HEK293 (cell line): Measurements from ENCODE around the gene RSU1.

Source experiments
- CTCF ChIA-PET: fragments of 350-600 bp; formaldehyde crosslinking; extraction: SDS; loops from one replicate; lab custom pipeline; 2021; ENCODE audit warnings: antibody characterized with exemption; lab: Yijun Ruan, JAX
- POLR2A ChIA-PET: fragments of 300-600 bp; formaldehyde crosslinking; extraction: SDS; loops from one replicate; lab custom pipeline; 2020; ENCODE audit warnings: antibody characterized with exemption, inconsistent platforms; lab: Yijun Ruan, JAX
- H3K27ac ChIP-seq: fragments of 200-500 bp; sonication (Bioruptor generic); 2 replicates; pipeline ENCODE4 v1.5.1; 2014; ENCODE audit warnings: low read depth, low read length, control low read depth, inconsistent platforms; ENCODE audit errors: extremely low read depth
- H3K36me3 ChIP-seq, 2 experiments: fragments of 200-500 bp in 1 of 2; sonication (Bioruptor generic) in 1 of 2; 1 replicate in 1 of 2; 2 replicates in 1 of 2; pipeline ENCODE4 v1.5.1; 2014 to 2017; ENCODE audit warnings: inconsistent platforms in 2 of 2, low read length in 2 of 2; ENCODE audit not compliant: control insufficient read depth in 2 of 2, insufficient read depth in 1 of 2
- H3K4me1 ChIP-seq: fragments of 200-500 bp; sonication (Bioruptor generic); 2 replicates; pipeline ENCODE4 v1.5.1; 2014; ENCODE audit warnings: mild to moderate bottlenecking, low read length, inconsistent platforms; ENCODE audit not compliant: control insufficient read depth, insufficient read depth
- H3K4me3 ChIP-seq: 2 replicates; pipeline ENCODE4 v1.5.1; 2011; ENCODE audit warnings: low read depth, mild to moderate bottlenecking, control low read depth, low read length, moderate library complexity
- H3K9me3 ChIP-seq: fragments of 200-500 bp; sonication (Bioruptor generic); 2 replicates; pipeline ENCODE4 v1.5.1; 2014; ENCODE audit warnings: low read depth, low read length, inconsistent platforms; ENCODE audit not compliant: control insufficient read depth, insufficient read depth
- AEBP2 ChIP-seq: fragments of 450-650 bp; formaldehyde crosslinking; IDR thresholded peaks from 2 replicates; pipeline ENCODE4 v1.5.1; 2016; ENCODE audit warnings: missing biosample characterization, missing genetic modification characterization, borderline replicate concordance
- CTCF ChIP-seq: fragments of 450-650 bp; formaldehyde crosslinking; IDR thresholded peaks from 2 replicates; pipeline ENCODE4 v1.5.1; 2016; ENCODE audit warnings: missing biosample characterization, missing genetic modification characterization
- FEZF1 ChIP-seq: fragments of 450-650 bp; formaldehyde crosslinking; IDR thresholded peaks from 2 replicates; pipeline ENCODE4 v1.5.1; 2016; ENCODE audit warnings: missing biosample characterization, missing genetic modification characterization
- GFI1B ChIP-seq: fragments of 450-650 bp; formaldehyde crosslinking; IDR thresholded peaks from 2 replicates; pipeline ENCODE4 v1.5.1; 2016; ENCODE audit warnings: missing biosample characterization, missing genetic modification characterization
- HOXC10 ChIP-seq: sonication (generic); formaldehyde crosslinking; IDR thresholded peaks from 2 replicates; pipeline ENCODE4 v1.8.1; 2023; ENCODE audit warnings: mild to moderate bottlenecking, missing genetic modification reagents
- KLF10 ChIP-seq: fragments of 450-650 bp; IDR thresholded peaks from 2 replicates; pipeline ENCODE4 v1.5.1; 2018; ENCODE audit warnings: missing biosample characterization, mild to moderate bottlenecking, missing genetic modification characterization
- KLF7 ChIP-seq: fragments of 450-650 bp; formaldehyde crosslinking; IDR thresholded peaks from 2 replicates; pipeline ENCODE4 v1.5.1; 2016; ENCODE audit warnings: missing biosample characterization, missing genetic modification characterization, borderline replicate concordance
- KLF9 ChIP-seq: fragments of 450-650 bp; formaldehyde crosslinking; IDR thresholded peaks from 2 replicates; pipeline ENCODE4 v1.5.1; 2016; ENCODE audit warnings: missing biosample characterization, missing genetic modification characterization, low read depth
- SP2 ChIP-seq: fragments of 450-650 bp; formaldehyde crosslinking; IDR thresholded peaks from 2 replicates; pipeline ENCODE4 v1.5.1; 2016; ENCODE audit warnings: missing biosample characterization, missing genetic modification characterization
- ZBTB1 ChIP-seq: fragments of 450-650 bp; formaldehyde crosslinking; IDR thresholded peaks from 2 replicates; pipeline ENCODE4 v1.5.1; 2016; ENCODE audit warnings: missing biosample characterization, missing genetic modification characterization
- ZFP37 ChIP-seq: fragments of 450-650 bp; formaldehyde crosslinking; IDR thresholded peaks from 2 replicates; pipeline ENCODE4 v1.5.1; 2016; ENCODE audit warnings: missing biosample characterization, missing genetic modification characterization
- ZNF114 ChIP-seq: fragments of 450-650 bp; formaldehyde crosslinking; IDR thresholded peaks from 2 replicates; pipeline ENCODE4 v1.5.0; 2017; ENCODE audit warnings: missing biosample characterization, missing genetic modification characterization
- ZNF140 ChIP-seq: fragments of 450-650 bp; formaldehyde crosslinking; IDR thresholded peaks from 2 replicates; pipeline ENCODE4 v1.5.1; 2016; ENCODE audit warnings: missing biosample characterization, missing genetic modification characterization
- ZNF146 ChIP-seq: fragments of 450-650 bp; formaldehyde crosslinking; IDR thresholded peaks from 2 replicates; pipeline ENCODE4 v1.5.1; 2016; ENCODE audit warnings: missing biosample characterization, missing genetic modification characterization
- ZNF184 ChIP-seq: fragments of 450-650 bp; IDR thresholded peaks from 2 replicates; pipeline ENCODE4 v1.5.1; 2018; ENCODE audit warnings: missing biosample characterization, mild to moderate bottlenecking, missing genetic modification characterization
- ZNF266 ChIP-seq: fragments of 450-650 bp; formaldehyde crosslinking; IDR thresholded peaks from 2 replicates; pipeline ENCODE4 v1.5.1; 2016; ENCODE audit warnings: missing biosample characterization, missing genetic modification characterization, low read depth
- ZNF274 ChIP-seq, 2 experiments: fragments of 200-500 bp in 1 of 2; fragments of 450-650 bp in 1 of 2; sonication (Bioruptor generic) in 1 of 2; formaldehyde crosslinking in 1 of 2; IDR thresholded peaks; 2 replicates each; pipeline versions ENCODE4 v1.5.1 to v1.6.1; 2014 to 2016; ENCODE audit warnings: borderline replicate concordance in 1 of 2, inconsistent platforms in 1 of 2, low read length in 1 of 2, missing biosample characterization in 1 of 2, missing genetic modification characterization in 1 of 2
- ZNF292 ChIP-seq: fragments of 450-650 bp; formaldehyde crosslinking; IDR thresholded peaks from 2 replicates; pipeline ENCODE4 v1.5.1; 2016; ENCODE audit warnings: low read depth, missing biosample characterization, missing genetic modification characterization, borderline replicate concordance
- ZNF302 ChIP-seq: fragments of 450-650 bp; formaldehyde crosslinking; IDR thresholded peaks from 2 replicates; pipeline ENCODE4 v1.5.1; 2016; ENCODE audit warnings: missing biosample characterization, missing genetic modification characterization, low read depth
- ZNF350 ChIP-seq: fragments of 450-650 bp; formaldehyde crosslinking; IDR thresholded peaks from 2 replicates; pipeline ENCODE4 v1.5.0; 2017; ENCODE audit warnings: missing biosample characterization, mild to moderate bottlenecking, missing genetic modification characterization
- ZNF366 ChIP-seq: fragments of 450-650 bp; formaldehyde crosslinking; conservative IDR thresholded peaks from 2 replicates; pipeline ENCODE4 v1.5.1; 2016; ENCODE audit warnings: missing biosample characterization, missing genetic modification characterization
- ZNF530 ChIP-seq: fragments of 450-650 bp; formaldehyde crosslinking; IDR thresholded peaks from 2 replicates; pipeline ENCODE4 v1.5.1; 2016; ENCODE audit warnings: low read depth, missing biosample characterization, missing genetic modification characterization
- ZNF555 ChIP-seq: fragments of 450-650 bp; formaldehyde crosslinking; conservative IDR thresholded peaks from 2 replicates; pipeline ENCODE4 v1.5.1; 2017; ENCODE audit warnings: missing biosample characterization, mild to moderate bottlenecking, missing genetic modification characterization, inconsistent platforms
- ZNF561 ChIP-seq: fragments of 450-650 bp; IDR thresholded peaks from 2 replicates; pipeline ENCODE4 v1.5.1; 2018; ENCODE audit warnings: missing biosample characterization, missing genetic modification characterization, borderline replicate concordance
- ZNF585B ChIP-seq: fragments of 450-650 bp; formaldehyde crosslinking; IDR thresholded peaks from 2 replicates; pipeline ENCODE4 v1.5.1; 2016; ENCODE audit warnings: missing biosample characterization, missing genetic modification characterization
- ZNF610 ChIP-seq: fragments of 450-650 bp; formaldehyde crosslinking; IDR thresholded peaks from 2 replicates; pipeline ENCODE4 v1.5.1; 2016; ENCODE audit warnings: missing biosample characterization, missing genetic modification characterization, borderline replicate concordance
- ZNF623 ChIP-seq: fragments of 450-650 bp; formaldehyde crosslinking; IDR thresholded peaks from 2 replicates; pipeline ENCODE4 v1.5.1; 2016; ENCODE audit warnings: missing biosample characterization, missing genetic modification characterization
- ZNF629 ChIP-seq: fragments of 450-650 bp; formaldehyde crosslinking; IDR thresholded peaks from 2 replicates; pipeline ENCODE4 v1.5.1; 2017; ENCODE audit warnings: missing biosample characterization, missing genetic modification characterization

The RSU1 gene

GRCh38 chr10:16606421-16606820 is 210.8 kb downstream of the RSU1 start:
- POLR2A ChIA-PET: no interaction called here

GRCh38 chr10:16603308-16603707 is 213.9 kb downstream of the RSU1 start:
- ChIA-PET CTCF (interaction anchor here (0.6 to 0.7 kb wide), 2 partner anchors 18 to 803 kb away, joined by 3 read pairs; no protein-coding TSS in a partner anchor), POLR2A (no interaction called here)
- no peaks in the 10 kb centered on the region for H3K4me1 ChIP-seq
- H3K4me3 ChIP-seq: no peak overlapping the region
- TF ChIP-seq HOXC10 (CRISPR knock-in tag) (no peak), KLF7 (tag by site-specific recombination) (no peak), ZNF114 (no peak), ZNF274 (IDR thresholded peaks at IDR 0.05; ENCODE audit: low read length) (no peak), ZNF274 (tag by site-specific recombination; IDR thresholded peaks at IDR 0.05; ENCODE audit: borderline replicate concordance) (no peak), ZNF146 (no peak), ZNF530 (tag by site-specific recombination) (no peak), ZNF610 (no peak), ZNF585B (no peak), ZNF555 (no peak), ZNF292 (tag by site-specific recombination) (no peak), CTCF (no peak), ZBTB1 (no peak), ZFP37 (tag by site-specific recombination) (no peak), ZNF140 (tag by site-specific recombination) (no peak), ZNF266 (tag by site-specific recombination) (no peak), KLF9 (tag by site-specific recombination) (no peak), SP2 (tag by site-specific recombination) (no peak), ZNF184 (no peak), AEBP2 (tag by site-specific recombination) (no peak)
- H3K27ac ChIP-seq: no peak overlapping the region
- no peaks in the 10 kb centered on the region for H3K36me3 ChIP-seq
- H3K9me3 ChIP-seq: no peaks in the 10 kb centered on the region

More at GRCh38 chr10:16606421-16606820, 210.8 kb downstream of the RSU1 start:
- no peak for TF ChIP-seq ZNF561 (tag by site-specific recombination)
- TF ChIP-seq ZNF350: no peak
- TF ChIP-seq ZNF623 (tag by site-specific recombination): no peak
- TF ChIP-seq ZNF366 (tag by site-specific recombination): no peak
- no peak for TF ChIP-seq GFI1B (tag by site-specific recombination)
- no peak for TF ChIP-seq ZNF629 (tag by site-specific recombination)
- TF ChIP-seq FEZF1: no peak
- TF ChIP-seq ZNF302 (tag by site-specific recombination): no peak
- TF ChIP-seq KLF10 (tag by site-specific recombination): no peak
- Histone ChIP-seq H3K4me1 (no peaks in the 10 kb centered on the region), H3K9me3 (no peaks in the 10 kb centered on the region), H3K27ac (no peak overlapping the region), H3K36me3 (no peaks in the 10 kb centered on the region), H3K4me3 (no peak overlapping the region)
- CTCF ChIA-PET: no interaction called here
